Measurements from ENCODE around the gene NRXN3. TPM values are rescaled to one million over a fixed set of nuclear protein-coding genes. Genes with fewer than 3 reads are reported as not detected.

Gene NRXN3
- total and polyA plus RNA-seq, 2 of the 4 experiments (the other 2 are of a cell fraction), result 4.8 to 25.1 TPM

GRCh38 chr14:78737116-78737515 is 566.9 kb downstream of the NRXN3 start:
- dilution Hi-C loops (cut with HindIII; ENCODE audit: low sequenced_read_pairs, unreplicated experiment) (no loop called here), in situ Hi-C loops (cut with MboI; ENCODE audit: low sequenced_read_pairs) (no loop called here)

More at GRCh38 chr14:78737116-78737515, 566.9 kb downstream of the NRXN3 start:
- Histone ChIP-seq H3K9me1 (ENCODE audit: insufficient read depth, low read length) (no peaks in the 10 kb centered on the region), H2BK5ac (ENCODE audit: low read depth, low read length, poor library complexity, severe bottlenecking) (no peak overlapping the region), H2BK20ac (ENCODE audit: low read depth, low read length) (no peak overlapping the region), H3K18ac (ENCODE audit: low read depth, low read length) (no peak overlapping the region), H2AFZ (replicated peaks; ENCODE audit: low read length, poor library complexity) (no peak overlapping the region), H2BK15ac (ENCODE audit: low read depth, low read length) (no peak overlapping the region), H3K4ac (ENCODE audit: low read depth, low read length) (no peak overlapping the region), H2BK120ac (ENCODE audit: low read depth, low read length) (no peak overlapping the region), H3K4me3 (ENCODE audit: insufficient read depth, low read depth, low read length) (no peak overlapping the region), H3K14ac (replicated peaks; ENCODE audit: low read depth, low read length) (no peak overlapping the region), H3K56ac (ENCODE audit: extremely low read depth, insufficient read depth, low read length) (no peak overlapping the region), H4K20me1 (ENCODE audit: insufficient read depth, low read length) (no peaks in the 10 kb centered on the region), H3K4me1 (ENCODE audit: control insufficient read depth, insufficient read depth, low read length) (no peaks in the 10 kb centered on the region), H3K4me2 (ENCODE audit: low read depth, low read length) (no peak overlapping the region), H3K27ac (ENCODE audit: insufficient read depth, low read length) (no peak overlapping the region), H2AK5ac (ENCODE audit: low read depth, low read length) (no peak overlapping the region), H3K79me1 (ENCODE audit: low read depth in 1 of 2, low read length in 2 of 2) (no peaks in the 10 kb centered on the region), H2AK9ac (replicated peaks; ENCODE audit: low read depth, low read length, poor library complexity) (no peak overlapping the region), H3K9me3 (ENCODE audit: control insufficient read depth, insufficient read depth, low read length) (peaks cover 8% of the 10 kb centered on the region; the same call in 1 of the 2 replicates), H3K23ac (ENCODE audit: low read depth, low read length) (no peak overlapping the region), H4K91ac (ENCODE audit: insufficient read depth, low read depth, low read length) (no peak overlapping the region), H3K27me3 (ENCODE audit: control insufficient read depth, insufficient read depth, low read length) (no peaks in the 10 kb centered on the region), H3K9ac (ENCODE audit: low read depth, low read length) (no peak overlapping the region), H4K8ac (ENCODE audit: low read depth in 2 of 2, low read length in 2 of 2) (no peak overlapping the region), H4K5ac (ENCODE audit: low read depth, low read length) (no peak overlapping the region), H3K36me3 (ENCODE audit: control insufficient read depth, insufficient read depth, low read length) (no peaks in the 10 kb centered on the region)
- no CpG with 5 or more reads among the region's 3 CpGs for WGBS, 2 experiments (ENCODE audit: extremely low coverage in 2 of 2, insufficient read length in 1 of 2)
- CTCF ChIA-PET, result no interaction called here
- TF ChIP-seq, protein P1, sequence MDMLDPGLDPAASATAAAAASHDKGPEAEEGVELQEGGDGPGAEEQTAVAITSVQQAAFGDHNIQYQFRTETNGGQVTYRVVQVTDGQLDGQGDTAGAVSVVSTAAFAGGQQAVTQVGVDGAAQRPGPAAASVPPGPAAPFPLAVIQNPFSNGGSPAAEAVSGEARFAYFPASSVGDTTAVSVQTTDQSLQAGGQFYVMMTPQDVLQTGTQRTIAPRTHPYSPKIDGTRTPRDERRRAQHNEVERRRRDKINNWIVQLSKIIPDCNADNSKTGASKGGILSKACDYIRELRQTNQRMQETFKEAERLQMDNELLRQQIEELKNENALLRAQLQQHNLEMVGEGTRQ (IDR thresholded peaks at IDR 0.05; ENCODE audit: low read depth, low read length), result no peak
- TF ChIP-seq SMC3 (IDR thresholded peaks at IDR 0.05; ENCODE audit: low read depth, low read length), result no peak
- ATAC-seq (ENCODE audit: low read depth) (no peak), DNase-seq (no peak)
- BruUV-seq (replicated peaks), result no TSS peak
- intact Hi-C loops (cut with micrococcal nuclease), result no loop called here
- POLR2A ChIA-PET (ENCODE audit: unreplicated experiment), result no interaction called here

Data from IMR-90 (cell line).